ENCODE results near the gene CSMD2. TPM values are rescaled to one million over a fixed set of nuclear protein-coding genes. Genes with fewer than 3 reads are reported as not detected.

CSMD2 gene
- total RNA-seq, 1 experiment from 2014 or later: 2.8 TPM

DNA sequence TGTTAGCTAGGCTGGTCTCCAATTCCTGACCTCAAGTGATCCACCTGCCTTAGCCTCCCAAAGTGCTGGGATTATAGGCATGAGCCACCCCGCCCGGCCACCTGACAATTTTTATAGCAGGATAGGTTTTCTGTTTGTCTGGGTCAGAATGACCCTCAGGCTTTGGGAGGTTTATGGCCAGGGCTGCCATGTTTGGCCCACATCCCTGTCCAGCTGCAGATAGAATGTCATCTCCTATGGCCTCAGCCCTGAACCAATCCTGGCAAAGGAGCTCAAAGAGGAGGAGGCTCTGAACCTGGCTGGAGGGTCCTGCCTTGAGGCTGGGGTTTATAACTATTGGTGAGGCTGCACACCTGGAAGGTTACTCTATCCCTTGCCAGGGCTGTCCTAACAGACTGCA is 218.2 kb downstream of the CSMD2 start:
- no peak for TF ChIP-seq EZH2 (IDR thresholded peaks at IDR 0.05; ENCODE audit: borderline replicate concordance, low read depth, low read length, poor library complexity, severe bottlenecking)
- intact Hi-C loops (cut with micrococcal nuclease; ENCODE audit: unreplicated experiment): no loop called here
- no peak overlapping the region for H3K4me3 ChIP-seq (ENCODE audit: low read depth, low read length, poor library complexity, severe bottlenecking)
- ChIA-PET POLR2A (ENCODE audit: low non-redundant PET) (no interaction called here), CTCF (no interaction called here)
- BruUV-seq (replicated peaks): no TSS peak
- no peaks in the 10 kb centered on the region for H3K27me3 ChIP-seq (replicated peaks; ENCODE audit: insufficient read depth, low read depth, low read length, poor library complexity)
- H3K36me3 ChIP-seq (ENCODE audit: insufficient read depth, low read length, poor library complexity, severe bottlenecking): no peaks in the 10 kb centered on the region
- H3K9me3 ChIP-seq (ENCODE audit: low read depth, low read length, poor library complexity, severe bottlenecking): no peaks in the 10 kb centered on the region
- DNase-seq (ENCODE audit: low spot score): no peak
- H3K27ac ChIP-seq (ENCODE audit: low read depth, low read length, poor library complexity, severe bottlenecking): no peak overlapping the region
- H3K4me1 ChIP-seq (ENCODE audit: insufficient read depth, low read length, poor library complexity, severe bottlenecking): peaks cover 6% of the 10 kb centered on the region

DNA sequence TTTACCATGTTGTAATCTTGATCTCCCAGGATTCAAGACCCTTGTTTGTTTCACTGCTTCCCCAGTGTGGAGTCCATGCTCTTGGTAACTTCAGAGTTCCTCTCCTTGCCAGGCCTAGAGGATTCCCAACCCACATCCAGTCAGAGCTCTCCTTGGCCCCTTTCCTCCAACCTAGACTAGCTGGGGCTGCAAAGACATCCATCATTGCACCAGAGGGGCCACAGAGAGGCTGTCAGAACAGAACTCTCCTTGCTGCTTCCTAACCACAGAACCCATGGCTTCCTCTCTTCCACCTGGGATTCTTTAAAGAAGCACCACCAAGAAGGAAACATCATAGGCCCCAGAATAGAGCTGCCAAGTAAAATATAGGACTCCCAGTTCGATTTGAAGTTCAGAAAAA is 220.2 kb downstream of the CSMD2 start:
- Histone ChIP-seq H3K4me3 (ENCODE audit: low read depth, low read length, poor library complexity, severe bottlenecking) (no peak overlapping the region), H3K9me3 (ENCODE audit: low read depth, low read length, poor library complexity, severe bottlenecking) (no peaks in the 10 kb centered on the region), H3K27me3 (replicated peaks; ENCODE audit: insufficient read depth, low read depth, low read length, poor library complexity) (no peaks in the 10 kb centered on the region), H3K36me3 (ENCODE audit: insufficient read depth, low read length, poor library complexity, severe bottlenecking) (no peaks in the 10 kb centered on the region), H3K27ac (ENCODE audit: low read depth, low read length, poor library complexity, severe bottlenecking) (no peak overlapping the region), H3K4me1 (ENCODE audit: insufficient read depth, low read length, poor library complexity, severe bottlenecking) (peaks cover 6% of the 10 kb centered on the region)
- no TSS peak for BruUV-seq (replicated peaks)
- ChIA-PET POLR2A (ENCODE audit: low non-redundant PET) (no interaction called here), CTCF (no interaction called here)
- no peak for DNase-seq (ENCODE audit: low spot score)
- intact Hi-C loops (cut with micrococcal nuclease; ENCODE audit: unreplicated experiment): no loop called here
- TF ChIP-seq, protein P1, sequence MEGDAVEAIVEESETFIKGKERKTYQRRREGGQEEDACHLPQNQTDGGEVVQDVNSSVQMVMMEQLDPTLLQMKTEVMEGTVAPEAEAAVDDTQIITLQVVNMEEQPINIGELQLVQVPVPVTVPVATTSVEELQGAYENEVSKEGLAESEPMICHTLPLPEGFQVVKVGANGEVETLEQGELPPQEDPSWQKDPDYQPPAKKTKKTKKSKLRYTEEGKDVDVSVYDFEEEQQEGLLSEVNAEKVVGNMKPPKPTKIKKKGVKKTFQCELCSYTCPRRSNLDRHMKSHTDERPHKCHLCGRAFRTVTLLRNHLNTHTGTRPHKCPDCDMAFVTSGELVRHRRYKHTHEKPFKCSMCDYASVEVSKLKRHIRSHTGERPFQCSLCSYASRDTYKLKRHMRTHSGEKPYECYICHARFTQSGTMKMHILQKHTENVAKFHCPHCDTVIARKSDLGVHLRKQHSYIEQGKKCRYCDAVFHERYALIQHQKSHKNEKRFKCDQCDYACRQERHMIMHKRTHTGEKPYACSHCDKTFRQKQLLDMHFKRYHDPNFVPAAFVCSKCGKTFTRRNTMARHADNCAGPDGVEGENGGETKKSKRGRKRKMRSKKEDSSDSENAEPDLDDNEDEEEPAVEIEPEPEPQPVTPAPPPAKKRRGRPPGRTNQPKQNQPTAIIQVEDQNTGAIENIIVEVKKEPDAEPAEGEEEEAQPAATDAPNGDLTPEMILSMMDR (conservative IDR thresholded peaks at IDR 0.05; ENCODE audit: low read depth, low read length): no peak
- TF ChIP-seq EZH2 (IDR thresholded peaks at IDR 0.05; ENCODE audit: borderline replicate concordance, low read depth, low read length, poor library complexity, severe bottlenecking): no peak

DNA sequence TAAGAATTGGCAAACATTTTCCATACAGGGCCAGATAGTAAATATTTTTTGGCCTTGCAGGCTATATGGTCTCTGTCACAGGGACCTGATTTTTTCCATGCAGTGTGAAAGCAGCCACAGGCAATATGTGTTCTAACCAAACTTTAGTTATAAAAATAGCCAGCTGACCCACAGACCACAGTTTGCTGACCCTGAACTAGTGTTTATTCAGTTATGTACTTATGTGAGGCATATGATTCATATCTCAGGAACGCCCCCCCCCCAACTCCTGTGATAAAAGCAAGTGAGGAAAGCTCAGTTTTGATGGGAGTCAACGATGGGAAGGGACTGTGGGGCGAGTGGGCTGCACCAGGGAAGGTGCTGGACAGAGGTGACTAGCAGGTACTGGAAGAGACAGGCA is 221.1 kb downstream of the CSMD2 start:
- BruUV-seq (replicated peaks): no TSS peak
- H3K9me3 ChIP-seq (ENCODE audit: low read depth, low read length, poor library complexity, severe bottlenecking): no peaks in the 10 kb centered on the region
- DNase-seq (ENCODE audit: low spot score): no peak
- POLR2A ChIA-PET (ENCODE audit: low non-redundant PET): no interaction called here
- intact Hi-C loops (cut with micrococcal nuclease; ENCODE audit: unreplicated experiment): no loop called here
- H3K27me3 ChIP-seq (replicated peaks; ENCODE audit: insufficient read depth, low read depth, low read length, poor library complexity): no peaks in the 10 kb centered on the region
- no peaks in the 10 kb centered on the region for H3K4me1 ChIP-seq (ENCODE audit: insufficient read depth, low read length, poor library complexity, severe bottlenecking)
- no peak overlapping the region for H3K27ac ChIP-seq (ENCODE audit: low read depth, low read length, poor library complexity, severe bottlenecking)
- TF ChIP-seq, protein P1 (conservative IDR thresholded peaks at IDR 0.05; ENCODE audit: low read depth, low read length): no peak
- no peak for TF ChIP-seq EZH2 (IDR thresholded peaks at IDR 0.05; ENCODE audit: borderline replicate concordance, low read depth, low read length, poor library complexity, severe bottlenecking)
- H3K4me3 ChIP-seq (ENCODE audit: low read depth, low read length, poor library complexity, severe bottlenecking): no peak overlapping the region
- H3K36me3 ChIP-seq (ENCODE audit: insufficient read depth, low read length, poor library complexity, severe bottlenecking): no peaks in the 10 kb centered on the region
- CTCF ChIA-PET: no interaction called here

DNA sequence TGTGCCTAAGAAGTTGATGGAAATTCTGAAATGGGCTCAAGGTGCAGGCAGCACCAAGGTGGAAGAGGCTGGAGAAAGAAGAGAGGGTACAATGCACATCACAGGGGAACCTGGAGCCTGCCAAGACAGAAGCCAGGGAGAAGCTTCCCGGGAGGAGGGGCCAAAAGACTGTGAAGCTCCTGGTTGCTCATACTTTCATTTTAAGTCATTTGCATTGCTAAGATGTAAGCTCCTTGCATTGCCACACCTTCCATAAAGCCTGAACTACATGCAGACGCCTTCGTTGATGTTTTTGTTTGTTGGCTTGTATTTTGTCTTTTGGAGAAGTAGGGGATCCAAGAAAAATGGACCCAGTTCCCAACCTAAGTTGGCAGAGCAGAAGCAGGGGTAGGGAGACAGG is 232.2 kb downstream of the CSMD2 start:
- ChIA-PET CTCF (no interaction called here), POLR2A (ENCODE audit: low non-redundant PET) (no interaction called here)
- TF ChIP-seq, protein P1 (conservative IDR thresholded peaks at IDR 0.05; ENCODE audit: low read depth, low read length): no peak
- TF ChIP-seq EZH2 (IDR thresholded peaks at IDR 0.05; ENCODE audit: borderline replicate concordance, low read depth, low read length, poor library complexity, severe bottlenecking): no peak
- Histone ChIP-seq H3K27me3 (replicated peaks; ENCODE audit: insufficient read depth, low read depth, low read length, poor library complexity) (no peaks in the 10 kb centered on the region), H3K27ac (ENCODE audit: low read depth, low read length, poor library complexity, severe bottlenecking) (no peak overlapping the region), H3K4me3 (ENCODE audit: low read depth, low read length, poor library complexity, severe bottlenecking) (no peak overlapping the region), H3K36me3 (ENCODE audit: insufficient read depth, low read length, poor library complexity, severe bottlenecking) (no peaks in the 10 kb centered on the region), H3K4me1 (ENCODE audit: insufficient read depth, low read length, poor library complexity, severe bottlenecking) (no peaks in the 10 kb centered on the region), H3K9me3 (ENCODE audit: low read depth, low read length, poor library complexity, severe bottlenecking) (no peaks in the 10 kb centered on the region)
- no peak for DNase-seq (ENCODE audit: low spot score)
- intact Hi-C loops (cut with micrococcal nuclease; ENCODE audit: unreplicated experiment): no loop called here
- BruUV-seq (replicated peaks): no TSS peak
